CD4-positive, alpha-beta T cell (primary cell): ENCODE results near the gene HECW1. TPM values are rescaled to one million over a fixed set of nuclear protein-coding genes. Genes with fewer than 3 reads are reported as not detected.

Source experiments
- ATAC-seq: fragments of 200-7000 bp; cut with Tn5 transposase; one replicate; pipeline ENCODE4 v1.10.0; 2022; ENCODE audit warnings: mild to moderate bottlenecking; ENCODE audit not compliant: poor library complexity
- CTCF ChIA-PET: fragments of 350-600 bp; sonication (Branson Sonifier 250); formaldehyde crosslinking; loops from one replicate; lab custom pipeline; 2021; ENCODE audit warnings: antibody characterized with exemption, inconsistent platforms; lab: Charles Lee
- POLR2A ChIA-PET: fragments of 350-600 bp; sonication (Branson Sonifier 250); formaldehyde crosslinking; loops from one replicate; lab custom pipeline; 2021; ENCODE audit warnings: antibody characterized with exemption, inconsistent platforms; lab: Charles Lee
- DNase-seq, 14 experiments: peaks; one replicate each; pipeline ENCODE4 v3.0.0-alpha.2; 2013 to 2020; ENCODE audit warnings: mixed read lengths in 2 of 14
- H3K27ac ChIP-seq, 2 donors: one replicate each; pipeline versions ENCODE4 v1.5.1 to v1.7.0; 2013; ENCODE audit warnings: low read length in 2 of 2, low read depth in 1 of 2, mild to moderate bottlenecking in 1 of 2
- H3K27me3 ChIP-seq, 2 experiments: 1 replicate in 1 of 2; 2 replicates in 1 of 2; pipeline versions ENCODE4 v1.6.1 to v1.7.0; 2013; ENCODE audit warnings: low read length in 2 of 2, control low read depth in 1 of 2, mild to moderate bottlenecking in 1 of 2, moderate library complexity in 1 of 2; ENCODE audit not compliant: insufficient read depth in 2 of 2, control insufficient read depth in 1 of 2
- H3K36me3 ChIP-seq: one replicate; pipeline ENCODE4 v1.6.1; 2013; ENCODE audit warnings: low read length, control low read depth; ENCODE audit not compliant: insufficient read depth
- H3K4me1 ChIP-seq: one replicate; pipeline ENCODE4 v1.6.1; 2013; ENCODE audit warnings: low read length, control low read depth; ENCODE audit not compliant: insufficient read depth
- H3K4me3 ChIP-seq: one replicate; pipeline ENCODE4 v1.5.1; 2013; ENCODE audit warnings: mild to moderate bottlenecking, low read length, moderate library complexity
- H3K9me3 ChIP-seq, 2 experiments: 1 replicate in 1 of 2; 2 replicates in 1 of 2; pipeline versions ENCODE4 v1.6.1 to v1.7.0; 2013; ENCODE audit warnings: low read length in 2 of 2, mild to moderate bottlenecking in 2 of 2, control low read depth in 1 of 2, moderate library complexity in 1 of 2; ENCODE audit not compliant: control insufficient read depth in 1 of 2, insufficient read depth in 1 of 2
- H3K27ac Mint-ChIP-seq: one replicate; pipeline ENCODE4 v1.8.0; 2020; ENCODE audit warnings: mixed read lengths
- H3K27me3 Mint-ChIP-seq: one replicate; pipeline ENCODE4 v1.8.0; 2021; ENCODE audit warnings: mixed read lengths
- H3K36me3 Mint-ChIP-seq: one replicate; pipeline ENCODE4 v1.8.0; 2021; ENCODE audit warnings: low read depth, mixed read lengths
- H3K4me1 Mint-ChIP-seq: one replicate; pipeline ENCODE4 v1.8.0; 2021; ENCODE audit warnings: low read depth, mixed read lengths
- H3K4me3 Mint-ChIP-seq: one replicate; pipeline ENCODE4 v1.8.0; 2020; ENCODE audit warnings: mild to moderate bottlenecking, mixed read lengths
- H3K9me3 Mint-ChIP-seq: one replicate; pipeline ENCODE4 v1.8.0; 2020; ENCODE audit warnings: mixed read lengths
- intact Hi-C, 2 experiments: fragments of 100-400 bp; cut with DNase I in 1 of 2; cut with micrococcal nuclease in 1 of 2; formaldehyde crosslinking; loops; one replicate each; pipeline versions ENCODE4 v1.15.1 to v1.9.0; 2023 to 2025; cut with DNase I, micrococcal nuclease
- total RNA-seq, 174 experiments: library from RNA in 2 of 174; stranded (reverse) in 2 of 174; gene quantifications; one replicate each; pipeline ENCODE4 v1.2.3 and lab custom pipeline; 2021 to 2026
- TF ChIP-seq, protein P1 (sequence below): fragments of 200-600 bp; IDR thresholded peaks from one replicate; pipeline ENCODE4 v1.8.0; 2022; ENCODE audit warnings: antibody characterized with exemption, mild to moderate bottlenecking

HECW1 gene
- total RNA-seq, 2 experiments from 2014 or later, result not detected

DNA sequence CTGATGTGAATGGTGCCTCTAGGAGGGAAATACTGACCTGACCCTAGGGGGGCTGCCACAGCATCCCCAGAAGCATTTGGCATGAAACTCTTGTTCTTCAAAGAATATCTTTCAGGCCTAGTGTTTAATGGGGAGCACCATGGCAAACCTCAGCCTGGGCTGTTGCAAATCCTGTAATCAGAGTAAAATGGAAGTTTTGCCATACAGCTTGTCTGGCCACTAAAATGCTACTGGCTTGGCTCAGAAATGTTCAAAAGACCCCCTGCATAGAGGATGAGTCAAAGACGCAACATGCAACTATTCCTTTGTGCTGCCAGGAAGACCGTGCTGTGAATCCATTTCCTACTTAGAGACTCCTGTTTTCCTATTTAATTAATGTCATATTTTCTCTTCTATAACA lies 26.7 kb downstream of the HECW1 start:
- no peaks in the 10 kb centered on the region for H3K4me1 Mint-ChIP-seq
- DNase-seq (no peak), ATAC-seq (no peak)
- intact Hi-C loops, result no loop called here
- Histone ChIP-seq H3K36me3 (no peaks in the 10 kb centered on the region), H3K4me3 (no peak overlapping the region), H3K4me1 (no peaks in the 10 kb centered on the region), H3K27me3 (peaks cover 2 to 7% of the 10 kb centered on the region in 2 experiments), H3K27ac (no peak overlapping the region), H3K9me3 (no peaks in the 10 kb centered on the region)
- TF ChIP-seq, protein P1, sequence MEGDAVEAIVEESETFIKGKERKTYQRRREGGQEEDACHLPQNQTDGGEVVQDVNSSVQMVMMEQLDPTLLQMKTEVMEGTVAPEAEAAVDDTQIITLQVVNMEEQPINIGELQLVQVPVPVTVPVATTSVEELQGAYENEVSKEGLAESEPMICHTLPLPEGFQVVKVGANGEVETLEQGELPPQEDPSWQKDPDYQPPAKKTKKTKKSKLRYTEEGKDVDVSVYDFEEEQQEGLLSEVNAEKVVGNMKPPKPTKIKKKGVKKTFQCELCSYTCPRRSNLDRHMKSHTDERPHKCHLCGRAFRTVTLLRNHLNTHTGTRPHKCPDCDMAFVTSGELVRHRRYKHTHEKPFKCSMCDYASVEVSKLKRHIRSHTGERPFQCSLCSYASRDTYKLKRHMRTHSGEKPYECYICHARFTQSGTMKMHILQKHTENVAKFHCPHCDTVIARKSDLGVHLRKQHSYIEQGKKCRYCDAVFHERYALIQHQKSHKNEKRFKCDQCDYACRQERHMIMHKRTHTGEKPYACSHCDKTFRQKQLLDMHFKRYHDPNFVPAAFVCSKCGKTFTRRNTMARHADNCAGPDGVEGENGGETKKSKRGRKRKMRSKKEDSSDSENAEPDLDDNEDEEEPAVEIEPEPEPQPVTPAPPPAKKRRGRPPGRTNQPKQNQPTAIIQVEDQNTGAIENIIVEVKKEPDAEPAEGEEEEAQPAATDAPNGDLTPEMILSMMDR, result no peak
- H3K4me3 Mint-ChIP-seq, result no peak overlapping the region
- peaks cover 56% of the 10 kb centered on the region for H3K27me3 Mint-ChIP-seq
- ChIA-PET POLR2A (no interaction called here), CTCF (no interaction called here)
- no peak overlapping the region for H3K27ac Mint-ChIP-seq
- no peaks in the 10 kb centered on the region for H3K9me3 Mint-ChIP-seq
- H3K36me3 Mint-ChIP-seq, result no peaks in the 10 kb centered on the region

GRCh38 chr7:43140186-43140585 lies 27.7 kb downstream of the HECW1 start:
- POLR2A ChIA-PET, result no interaction called here
- peaks cover 62% of the 10 kb centered on the region for H3K27me3 Mint-ChIP-seq
- no peaks in the 10 kb centered on the region for H3K4me1 Mint-ChIP-seq

GRCh38 chr7:43141091-43141490 lies 28.6 kb downstream of the HECW1 start:
- H3K36me3 ChIP-seq, result no peaks in the 10 kb centered on the region
- Mint-ChIP-seq H3K27ac (no peak overlapping the region), H3K4me1 (no peaks in the 10 kb centered on the region), H3K27me3 (peaks cover 60% of the 10 kb centered on the region), H3K9me3 (no peaks in the 10 kb centered on the region), H3K4me3 (no peak overlapping the region), H3K36me3 (no peaks in the 10 kb centered on the region)
- peaks cover 5 to 7% of the 10 kb centered on the region in 2 experiments for H3K27me3 ChIP-seq
- H3K27ac ChIP-seq, result no peak overlapping the region
- DNase-seq (no peak), ATAC-seq (no peak)
- no peak overlapping the region for H3K4me3 ChIP-seq
- POLR2A ChIA-PET, result no interaction called here
- CTCF ChIA-PET, result no interaction called here
- no peaks in the 10 kb centered on the region for H3K4me1 ChIP-seq
- no peaks in the 10 kb centered on the region for H3K9me3 ChIP-seq
- intact Hi-C loops, result no loop called here
- TF ChIP-seq, protein P1, result no peak

More at GRCh38 chr7:43140186-43140585, 27.7 kb downstream of the HECW1 start:
- Mint-ChIP-seq H3K36me3 (no peaks in the 10 kb centered on the region), H3K27ac (no peak overlapping the region), H3K9me3 (no peaks in the 10 kb centered on the region), H3K4me3 (no peak overlapping the region)
- peaks cover 1 to 4% of the 10 kb centered on the region in 2 experiments for H3K27me3 ChIP-seq
- DNase-seq (no peak), ATAC-seq (no peak)
- TF ChIP-seq, protein P1, result no peak
- no peak overlapping the region for H3K4me3 ChIP-seq
- H3K27ac ChIP-seq, result no peak overlapping the region
- H3K36me3 ChIP-seq, result no peaks in the 10 kb centered on the region
- intact Hi-C loops, result no loop called here
- no peaks in the 10 kb centered on the region for H3K9me3 ChIP-seq
- CTCF ChIA-PET, result no interaction called here
- no peaks in the 10 kb centered on the region for H3K4me1 ChIP-seq
